Measurements from ENCODE around the gene KIAA0232.

DNA sequence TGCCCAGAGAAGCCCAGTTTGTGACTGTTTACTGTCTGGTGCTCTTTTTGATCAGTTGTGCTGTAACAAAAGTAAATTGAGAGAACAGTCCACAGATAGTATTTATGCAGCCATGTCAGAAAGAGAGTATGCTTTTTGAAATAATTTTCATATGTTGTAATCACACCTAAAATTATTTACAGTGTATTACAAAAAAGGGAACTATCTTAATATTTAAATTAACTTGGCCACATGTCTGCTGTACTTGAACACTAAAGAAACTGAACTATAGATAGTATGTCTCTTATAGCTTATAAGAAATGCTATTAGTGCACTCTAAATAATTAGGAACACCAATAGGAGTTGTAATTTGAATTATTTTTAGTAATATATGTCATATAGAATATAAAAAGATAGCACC lies 30.2 kb downstream of the KIAA0232 start:
- TF ChIP-seq POLR2A (IDR thresholded peaks at IDR 0.05) (no peak), CTCF (IDR thresholded peaks at IDR 0.05) (no peak)
